ENCODE data around the gene PAX5.

GRCh38 chr9:36902080-36902716 is 131.9 kb downstream of the PAX5 start:
- TF ChIP-seq CTCF (IDR thresholded peaks at IDR 0.05) (no peak), ZFX (IDR thresholded peaks at IDR 0.05; ENCODE audit: borderline replicate concordance) (no peak)
